Dedifferentiated amniotic fluid mesenchymal stem cell (primary cell): Measurements from ENCODE around the gene TTC6.

Experiments
- DNase-seq: peaks from one replicate; pipeline ENCODE4 v3.0.0-alpha.2; 2016; ENCODE audit errors: extremely low spot score

Gene TTC6

GRCh38 chr14:37625597-37626595 lies 30.5 kb downstream of the TTC6 start:
- no peak for DNase-seq

- no peak for DNase-seq
These were observed 41.9 kb downstream of the TTC6 start for GRCh38 chr14:37637341-37637740.

GRCh38 chr14:37638599-37638998 lies 43.2 kb downstream of the TTC6 start:
- no peak for DNase-seq

GRCh38 chr14:37641117-37641516 lies 45.7 kb downstream of the TTC6 start:
- no peak for DNase-seq

- DNase-seq, result no peak
These were observed 46.7 kb downstream of the TTC6 start for GRCh38 chr14:37642125-37642524.

GRCh38 chr14:37643701-37644100 lies 48.3 kb downstream of the TTC6 start:
- no peak for DNase-seq
